Stimulated activated CD8-positive, alpha-beta memory T cell treated with anti-CD3 and anti-CD28 coated beads, Interleukin-15, amount 100 ng/mL, for 1 hour (primary cell): ENCODE results near the gene CCDC30.
"Not testable (repeated sequence)": the region's sequence is repeated elsewhere in the genome, so short reads cannot be mapped to it uniquely, and the experiment has no call there.

Experiments used
- DNase-seq: peaks from one replicate; pipeline ENCODE4 v3.0.0-alpha.2; 2020; ENCODE audit warnings: low read depth

CCDC30 gene

DNA sequence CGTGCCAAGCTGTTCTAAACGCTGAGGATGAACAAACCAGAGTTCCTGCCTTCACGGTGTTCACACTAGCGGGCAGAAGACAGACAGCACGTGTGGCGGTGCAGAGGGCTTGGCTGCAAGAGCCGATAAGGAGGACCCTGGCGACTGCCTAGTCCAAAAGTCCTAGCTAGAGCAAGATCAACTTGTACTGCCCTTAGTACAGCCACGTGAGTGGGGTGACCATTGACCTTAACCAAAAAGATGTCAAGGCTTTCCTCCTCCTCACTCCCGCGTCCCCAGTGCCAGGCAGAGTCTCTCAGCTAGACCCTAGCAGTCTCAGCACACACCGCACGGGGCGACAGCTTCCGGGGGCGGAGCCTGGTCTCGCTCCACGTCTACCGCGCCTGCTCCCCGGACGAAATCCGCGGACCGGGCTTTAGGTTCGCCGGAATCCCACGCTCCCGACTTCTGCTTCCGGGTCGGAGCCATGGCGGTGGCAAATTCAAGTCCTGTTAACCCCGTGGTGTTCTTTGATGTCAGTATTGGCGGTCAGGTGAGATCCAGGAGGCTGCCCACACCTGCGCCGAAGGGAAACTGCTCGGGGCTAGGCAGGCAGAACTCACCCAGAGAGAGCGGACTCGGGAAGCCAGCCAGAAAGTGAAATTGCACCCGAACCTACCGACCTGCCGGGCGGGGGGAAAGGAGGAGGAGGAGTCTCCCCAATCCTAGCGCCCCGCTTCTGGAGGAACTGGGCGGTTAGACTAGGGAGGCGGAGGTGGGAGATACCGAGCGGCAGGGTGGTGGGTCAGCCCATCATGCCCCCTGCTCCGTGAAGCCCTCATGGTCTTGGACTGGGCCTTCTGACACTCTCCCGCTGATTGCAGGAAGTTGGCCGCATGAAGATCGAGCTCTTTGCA, 195.1 kb downstream of the CCDC30 start, which contains the start of gene PPIH:
Gene PPIH (plus strand): TSS at position 443 of the 896 bp plus-strand sequence. CDS start 24 bp downstream, at position 467.
- peak; percentile 88 for DNase-seq

DNA sequence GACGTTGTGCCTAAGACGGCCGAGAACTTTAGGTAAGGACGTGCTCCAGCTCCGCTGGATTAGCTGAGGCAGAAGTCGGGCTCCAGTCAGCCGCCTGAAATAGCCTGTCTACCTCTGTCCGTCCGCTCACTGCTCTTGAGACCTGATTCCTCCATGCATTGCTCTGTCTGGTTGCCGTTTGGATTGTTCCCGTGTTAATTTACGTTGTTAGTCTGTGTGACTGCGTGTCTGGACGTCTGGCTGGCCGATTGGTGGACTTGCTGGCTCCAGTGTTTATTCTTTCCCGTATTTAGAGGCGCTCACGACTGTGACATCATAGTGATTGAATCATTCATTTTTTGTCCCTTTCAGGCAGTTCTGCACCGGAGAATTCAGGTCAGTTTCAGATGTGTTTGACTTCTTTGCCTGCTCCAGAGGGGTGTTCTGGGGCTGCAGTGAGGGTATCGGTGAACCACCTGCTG, 195.8 kb downstream of the CCDC30 start:
- DNase-seq, result no peak

DNA sequence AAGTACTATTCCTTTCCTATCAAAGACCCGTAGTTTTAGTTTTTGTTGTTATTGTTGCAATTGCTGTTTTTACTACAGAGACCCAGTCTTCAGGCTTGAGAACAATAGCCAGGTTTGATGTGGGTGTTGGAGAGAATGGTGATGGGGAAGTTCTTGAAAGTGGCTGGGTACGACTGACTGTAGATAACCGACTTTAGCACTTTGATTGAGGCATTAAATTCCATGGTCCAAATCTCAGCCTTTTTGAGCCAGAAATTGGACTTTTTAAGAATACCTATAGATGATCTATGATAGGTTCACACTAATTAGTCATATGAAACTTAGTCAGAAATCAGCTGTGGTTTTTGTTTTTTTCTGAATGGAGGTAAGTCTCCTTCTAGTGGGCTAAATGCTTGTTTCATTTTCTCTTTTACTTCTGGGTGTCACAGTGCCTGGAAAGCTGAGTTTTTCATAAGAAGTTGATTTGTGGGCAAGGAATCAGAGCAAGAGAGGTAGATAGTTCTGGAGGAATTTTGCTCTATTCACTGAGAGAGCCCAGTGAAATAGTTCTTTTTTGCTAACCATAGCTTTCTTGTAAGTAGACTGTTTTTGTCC, 197.9 kb downstream of the CCDC30 start:
- DNase-seq, result no peak

DNA sequence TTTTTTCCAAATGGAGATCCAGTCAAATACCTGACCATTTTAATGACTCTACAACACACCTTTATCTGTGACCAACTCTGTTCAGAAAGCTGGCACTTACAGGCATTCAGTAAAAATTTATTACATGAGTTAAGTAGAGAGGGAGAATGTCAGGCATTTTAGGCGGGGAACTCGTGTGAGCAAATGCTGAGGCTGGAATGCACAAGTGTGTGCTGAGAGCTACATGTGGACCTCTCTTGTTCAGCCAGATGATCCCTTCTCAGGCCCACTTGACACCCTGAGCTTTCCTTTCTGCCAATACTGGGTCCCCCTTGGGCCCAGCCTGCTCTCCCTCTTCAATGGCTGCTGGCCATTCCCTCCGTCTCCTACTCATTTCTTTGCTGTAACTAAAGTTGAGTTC, 206.8 kb downstream of the CCDC30 start:
- DNase-seq, result no peak

DNA sequence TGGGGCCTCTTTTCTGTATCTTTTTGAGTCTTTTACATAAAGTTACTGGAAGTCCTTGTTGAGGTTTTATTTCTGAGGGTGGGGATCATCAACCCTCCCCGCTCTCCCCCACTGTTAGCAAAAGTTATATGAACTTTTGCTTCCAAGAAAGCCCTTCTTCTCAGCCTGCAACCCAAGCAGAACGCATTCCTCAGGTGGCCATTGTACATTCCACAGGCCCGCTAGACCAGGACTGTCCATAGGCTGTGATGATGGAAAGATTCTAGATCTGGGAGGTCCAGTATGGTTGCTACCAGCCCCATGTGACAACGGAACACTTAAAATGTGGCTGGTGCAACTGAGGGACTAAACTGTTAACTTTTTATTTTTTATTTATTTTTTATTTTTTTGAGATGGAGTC, 207.3 kb downstream of the CCDC30 start:
- no peak for DNase-seq

DNA sequence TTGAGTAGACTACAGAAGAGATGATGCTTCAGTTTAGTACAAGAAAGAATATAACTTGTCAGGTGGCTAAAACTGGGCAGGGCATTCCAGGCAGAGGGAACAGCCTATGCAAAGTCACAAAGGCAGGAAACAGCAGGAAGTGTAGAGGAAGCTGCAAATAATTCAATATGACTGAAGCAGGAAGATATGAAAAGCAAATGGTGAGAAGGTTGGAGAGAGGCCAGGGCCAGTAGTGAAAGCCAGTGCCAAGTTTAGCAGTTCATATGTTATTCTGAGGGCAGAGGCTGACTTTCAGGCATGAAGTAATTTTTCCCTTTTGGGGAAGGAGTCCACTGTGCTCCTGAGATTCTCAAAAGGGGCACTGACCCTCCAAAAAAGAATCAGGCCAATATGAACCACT, 211.1 kb downstream of the CCDC30 start:
- no peak for DNase-seq

DNA sequence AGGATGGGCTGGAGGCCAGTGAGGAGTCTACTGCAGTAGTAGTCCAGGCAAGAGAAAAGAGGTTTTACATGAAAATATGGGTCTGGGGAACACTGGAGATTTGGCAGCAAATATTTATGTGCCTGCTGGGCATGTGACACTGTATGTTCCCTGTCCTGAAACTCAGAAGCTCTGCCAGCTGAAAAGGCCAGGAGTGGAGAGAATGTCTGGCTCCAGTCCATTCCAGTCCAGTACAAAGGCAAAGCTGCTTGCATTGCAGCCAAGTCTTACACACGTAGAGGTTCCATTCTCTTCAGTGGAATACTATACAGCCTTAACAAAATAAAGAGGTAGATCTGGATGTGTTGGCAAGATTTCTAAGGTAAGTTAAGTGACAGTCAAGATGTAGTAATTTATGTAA, 211.6 kb downstream of the CCDC30 start:
- no peak for DNase-seq

DNA sequence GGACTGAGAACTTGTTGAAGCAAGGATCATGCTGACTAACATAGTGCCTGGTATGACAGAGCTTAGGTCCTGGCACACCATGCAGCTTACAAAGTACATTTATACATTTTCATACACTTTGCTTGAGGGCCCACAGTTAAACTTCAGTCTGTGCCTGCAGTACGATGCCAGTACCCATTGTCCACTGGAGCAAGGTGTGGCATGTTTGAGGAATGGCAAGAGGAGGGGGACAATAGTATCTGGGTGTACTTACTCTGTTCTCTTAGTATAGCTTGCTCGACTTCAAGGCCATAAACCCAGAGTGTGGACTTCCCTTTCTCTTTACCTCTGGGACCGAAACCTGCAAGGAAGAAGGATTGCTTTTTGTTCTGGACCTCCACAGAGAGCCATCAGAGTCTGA, 212.4 kb downstream of the CCDC30 start:
- DNase-seq, result no peak

DNA sequence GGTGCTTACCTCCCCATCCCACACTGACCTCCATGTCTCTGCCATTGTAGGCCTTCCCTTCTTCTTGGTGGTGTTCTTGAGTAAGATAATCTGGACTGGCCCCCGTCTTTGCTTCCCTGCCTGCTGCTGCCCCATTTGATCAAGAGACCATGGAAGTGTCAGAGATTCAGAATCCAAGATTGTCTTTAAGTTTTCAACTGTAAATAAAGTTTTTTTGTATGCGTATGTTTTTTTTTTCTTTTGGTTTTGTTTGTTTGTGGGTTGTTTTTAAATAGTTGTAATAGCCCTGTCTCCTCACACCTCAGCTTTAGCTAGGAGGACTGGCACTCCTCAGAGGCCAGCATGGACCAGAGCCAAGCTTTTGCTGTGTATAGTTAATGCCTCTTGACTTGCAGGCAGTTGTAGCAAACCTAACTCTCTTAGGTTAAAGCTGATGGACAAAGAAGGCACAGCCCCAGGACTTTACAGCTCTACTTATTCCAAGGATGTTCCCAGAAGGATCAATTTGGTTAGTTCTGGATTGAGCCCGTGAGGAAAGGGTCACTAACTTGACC, 213.5 kb downstream of the CCDC30 start:
- DNase-seq, result no peak

DNA sequence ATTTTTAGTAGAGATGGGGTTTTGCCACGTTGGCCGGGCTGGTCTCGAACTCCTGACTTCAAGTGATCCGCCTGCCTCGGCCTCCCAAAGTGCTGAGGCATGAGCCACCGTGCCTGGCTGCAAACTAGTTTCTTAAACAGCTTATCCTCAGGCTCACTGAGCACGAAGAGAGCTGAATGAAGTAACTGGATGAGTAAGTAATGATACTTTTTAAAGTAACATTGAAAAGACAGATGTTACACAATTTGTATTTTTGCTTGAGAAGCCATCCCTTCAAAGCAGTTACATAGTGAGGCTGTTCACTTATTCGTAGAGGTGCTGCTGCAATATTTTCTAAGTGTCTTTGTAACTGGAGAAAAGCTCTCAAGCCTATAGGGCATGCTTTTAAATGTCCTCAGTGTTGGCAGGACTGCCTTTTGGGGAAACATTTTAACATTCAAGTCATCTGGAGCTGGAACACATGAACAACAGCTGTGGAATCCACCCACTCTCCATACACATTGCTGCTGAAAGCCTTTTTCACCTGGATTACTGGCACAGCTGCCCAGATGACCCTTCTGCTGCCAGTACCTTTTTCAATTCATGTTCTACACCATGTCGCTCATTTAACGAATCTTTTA, 216.4 kb downstream of the CCDC30 start:
- no peak for DNase-seq

DNA sequence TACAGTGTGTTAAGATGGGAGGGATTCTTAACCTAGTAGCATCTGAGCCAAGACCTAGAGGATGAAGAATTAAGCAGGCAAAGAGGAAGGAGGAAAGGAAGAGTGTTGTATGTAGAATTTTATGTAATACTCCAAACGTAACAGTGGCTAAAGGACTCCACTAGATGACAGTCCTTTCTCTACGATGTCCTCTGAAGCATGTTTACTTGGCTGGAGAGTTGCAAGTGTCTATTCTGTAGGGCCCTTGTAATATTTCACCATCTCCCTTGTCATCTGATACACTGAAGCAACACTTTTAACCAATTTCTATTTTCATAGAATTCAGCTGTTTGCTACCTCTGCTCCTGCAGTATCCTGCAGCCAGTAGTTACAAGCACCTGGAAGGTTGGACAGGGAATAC, 217.0 kb downstream of the CCDC30 start:
- DNase-seq, result no peak

DNA sequence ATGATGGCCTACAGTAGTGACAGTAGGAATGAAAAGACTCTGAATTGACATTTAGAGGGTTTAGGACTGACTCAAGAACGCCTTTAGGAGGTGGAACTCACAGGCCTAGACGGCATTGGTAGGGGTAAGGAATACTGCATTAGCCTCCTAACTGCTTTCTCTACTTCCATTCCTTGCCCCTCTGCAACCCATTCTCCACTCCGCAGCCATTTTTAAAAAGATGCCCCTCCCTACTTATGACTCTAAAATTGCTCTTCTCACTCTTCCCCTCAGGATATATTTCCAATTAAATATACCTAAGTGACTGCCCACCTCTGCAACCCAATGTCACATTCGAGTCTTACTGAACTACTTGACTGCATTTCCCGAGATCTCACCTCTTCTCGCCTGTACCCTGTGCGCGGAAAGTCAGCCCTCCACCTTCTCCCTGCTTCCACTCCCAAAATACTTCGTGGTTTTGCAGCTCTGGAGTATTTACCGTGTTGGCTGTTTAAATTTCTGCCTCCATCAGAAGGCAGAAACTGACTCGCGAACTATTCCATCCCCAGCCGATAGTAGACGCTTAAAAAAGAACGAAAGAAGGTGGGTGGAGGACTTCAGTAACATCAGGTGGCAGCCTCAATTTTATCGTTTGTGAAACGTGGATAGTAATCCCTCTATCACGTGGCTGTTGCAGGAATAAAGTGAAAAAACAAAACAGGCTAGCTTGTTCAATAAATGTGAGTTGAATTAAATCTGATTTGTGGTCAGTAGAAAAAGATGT, 218.0 kb downstream of the CCDC30 start:
- no peak for DNase-seq

DNA sequence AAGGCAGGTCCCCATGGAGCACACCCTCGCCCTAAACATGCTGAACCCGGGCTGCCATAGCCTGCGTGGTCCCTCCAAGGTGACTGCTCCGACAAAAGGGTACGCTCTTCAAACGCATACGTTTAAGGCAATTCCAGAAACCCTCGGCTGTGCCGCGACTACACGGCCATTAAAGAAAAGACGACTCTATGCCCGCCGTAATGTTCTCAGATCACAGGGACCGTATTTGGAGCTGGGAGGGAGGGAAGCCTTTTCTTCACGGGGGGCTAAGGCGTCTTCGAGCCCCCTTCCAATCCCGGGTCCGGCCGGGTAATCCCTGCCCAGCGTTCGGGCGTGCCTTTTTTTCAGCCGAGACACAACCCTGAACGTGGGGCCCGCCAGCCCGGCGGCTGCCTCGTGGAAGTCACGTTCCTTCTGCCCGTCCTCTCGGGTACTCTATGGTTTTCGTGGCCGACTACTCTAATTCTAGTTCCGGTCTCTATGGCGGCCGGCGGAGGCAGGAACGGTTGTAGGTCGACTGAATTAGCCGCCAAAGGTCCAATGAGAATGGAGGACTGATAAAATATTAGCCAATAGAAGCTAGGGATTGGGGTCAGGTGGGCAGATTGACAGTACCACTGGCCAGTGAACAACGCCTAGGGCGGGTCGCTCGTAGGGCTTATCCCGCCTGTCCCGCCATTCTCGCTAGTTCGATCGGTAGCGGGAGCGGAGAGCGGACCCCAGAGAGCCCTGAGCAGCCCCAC, 218.8 kb downstream of the CCDC30 start, which contains the start of gene YBX1:
Gene YBX1 (plus strand): TSS at position 678 of the 743 bp plus-strand sequence. CDS start 148 bp downstream, outside the sequence.
- DNase-seq, result peak; percentile 93

DNA sequence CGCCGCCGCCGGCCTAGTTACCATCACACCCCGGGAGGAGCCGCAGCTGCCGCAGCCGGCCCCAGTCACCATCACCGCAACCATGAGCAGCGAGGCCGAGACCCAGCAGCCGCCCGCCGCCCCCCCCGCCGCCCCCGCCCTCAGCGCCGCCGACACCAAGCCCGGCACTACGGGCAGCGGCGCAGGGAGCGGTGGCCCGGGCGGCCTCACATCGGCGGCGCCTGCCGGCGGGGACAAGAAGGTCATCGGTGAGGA, 219.3 kb downstream of the CCDC30 start:
- not testable (repeated sequence) for DNase-seq

DNA sequence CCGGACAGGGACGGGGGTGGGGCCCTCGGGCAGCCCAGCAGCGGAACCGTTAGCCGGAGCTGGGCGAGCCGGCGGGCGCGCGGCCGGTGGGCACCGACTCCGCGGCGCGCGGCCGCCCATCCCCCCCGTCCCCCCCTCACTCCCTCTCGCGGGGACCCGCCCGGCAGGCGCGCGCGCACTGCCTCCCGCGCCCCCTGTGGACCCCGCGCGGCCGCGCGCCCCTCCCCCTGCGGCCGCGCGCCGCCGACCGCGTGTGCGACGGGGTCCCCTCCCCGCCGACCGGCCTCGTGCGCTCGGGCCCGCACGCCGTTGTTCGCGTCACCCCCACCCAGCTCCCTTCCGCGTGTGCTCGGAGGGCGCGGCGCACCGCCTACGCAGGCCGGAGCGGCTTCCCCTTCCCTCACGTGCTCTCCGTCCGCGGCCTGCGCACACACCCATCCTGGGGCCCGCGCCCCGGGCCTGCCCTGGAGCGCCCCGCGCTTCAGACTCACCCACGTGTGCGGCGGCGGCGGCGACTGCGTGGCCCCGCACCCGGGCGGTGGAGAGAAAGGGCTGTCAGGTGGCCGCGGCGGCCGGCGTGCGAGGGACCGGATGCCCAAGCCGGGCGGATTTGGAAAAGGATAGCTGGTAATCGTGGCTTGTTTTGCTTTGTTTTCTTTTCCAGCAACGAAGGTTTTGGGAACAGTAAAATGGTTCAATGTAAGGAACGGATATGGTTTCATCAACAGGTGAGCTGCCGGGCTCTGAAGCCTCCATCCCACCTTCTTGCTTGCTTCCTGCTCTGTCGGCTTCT, 219.8 kb downstream of the CCDC30 start:
- DNase-seq, result peak; percentile 16

DNA sequence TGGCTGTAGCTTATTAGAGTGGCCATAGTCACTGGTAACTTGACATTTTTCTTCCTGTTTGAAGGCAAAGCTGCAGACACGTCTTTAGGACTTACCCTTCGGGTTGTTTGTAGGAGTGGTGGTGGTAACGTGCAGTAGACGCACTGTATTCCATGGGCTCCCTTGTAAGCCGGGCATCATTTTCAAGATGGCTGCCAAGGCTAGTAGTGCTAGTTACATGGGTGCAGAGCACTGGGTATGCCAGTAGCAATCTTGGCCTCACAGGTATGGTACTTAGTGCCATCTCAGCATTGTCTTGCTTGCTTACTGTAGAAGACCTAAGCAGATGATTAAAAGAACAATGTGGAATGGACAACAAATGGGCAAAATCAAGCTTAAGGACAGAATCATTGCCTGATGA, 221.1 kb downstream of the CCDC30 start:
- DNase-seq, result no peak

DNA sequence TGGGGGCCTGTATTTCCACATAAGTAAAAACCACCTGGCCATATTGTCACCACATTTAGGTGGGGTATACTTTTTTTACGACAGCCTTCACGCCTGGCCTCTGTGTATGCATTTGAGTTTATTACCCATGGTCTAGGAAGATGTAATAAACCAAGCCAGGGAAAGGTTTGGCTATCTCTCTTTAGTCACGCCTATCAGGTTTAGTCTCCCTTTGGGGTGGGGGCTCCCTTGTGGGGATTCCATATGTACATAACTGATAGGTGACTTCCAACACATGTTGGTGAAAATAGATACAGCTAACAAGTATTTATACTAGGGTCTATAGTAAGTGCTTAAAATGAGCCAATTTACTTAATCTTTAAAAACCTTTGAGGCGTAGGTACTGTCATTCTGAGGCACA, 223.3 kb downstream of the CCDC30 start:
- no peak for DNase-seq

DNA sequence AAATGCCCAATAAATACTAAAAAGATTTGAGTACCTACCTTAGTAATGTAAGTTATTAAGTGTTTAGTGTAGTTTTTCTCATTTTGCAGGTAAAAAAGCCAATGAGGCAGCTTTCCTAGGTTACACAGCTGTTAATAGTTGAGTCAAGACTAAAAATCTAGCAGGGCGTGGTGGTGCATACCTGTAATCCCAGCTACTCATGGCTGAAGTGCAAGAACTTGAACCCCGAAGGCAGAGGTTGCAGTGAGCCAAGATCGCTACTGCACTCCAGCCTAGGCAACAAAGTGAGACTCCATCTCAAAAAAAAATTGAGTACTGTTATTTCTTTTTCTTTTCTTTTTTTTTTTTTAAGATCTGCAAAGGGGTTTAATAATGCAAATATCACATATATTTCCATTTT, 226.8 kb downstream of the CCDC30 start:
- no peak for DNase-seq

DNA sequence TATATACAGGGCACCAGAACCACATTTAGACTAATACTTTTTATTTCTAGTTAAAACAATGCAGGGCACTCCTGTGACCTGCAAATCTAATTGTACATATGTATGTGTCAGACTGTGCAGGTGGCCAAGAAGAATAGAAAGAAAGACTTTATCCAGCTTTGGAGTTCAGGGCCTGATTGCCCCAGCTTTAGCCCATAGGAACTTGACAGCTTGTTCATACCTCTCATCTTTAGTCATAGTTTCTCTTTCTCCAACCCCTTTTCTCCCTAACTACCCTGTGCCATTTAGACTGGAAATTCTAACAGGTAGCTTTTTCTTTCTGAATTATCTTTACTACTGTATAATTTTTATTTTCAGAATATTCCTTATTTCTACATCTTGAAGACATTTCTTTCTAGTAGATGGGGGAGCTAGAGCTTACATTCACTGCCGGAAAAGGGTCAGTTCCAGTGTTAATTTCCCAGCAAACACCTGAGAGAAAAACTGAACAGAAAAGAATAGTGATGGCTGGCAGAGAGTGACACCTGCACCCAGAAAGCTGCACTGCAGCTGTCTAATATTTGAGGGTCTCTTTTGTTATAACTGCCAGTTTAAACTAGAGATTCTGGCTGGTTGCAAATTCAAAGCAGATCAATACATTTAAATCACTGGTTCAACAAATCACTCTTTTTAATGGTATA, 227.5 kb downstream of the CCDC30 start:
- DNase-seq, result no peak

DNA sequence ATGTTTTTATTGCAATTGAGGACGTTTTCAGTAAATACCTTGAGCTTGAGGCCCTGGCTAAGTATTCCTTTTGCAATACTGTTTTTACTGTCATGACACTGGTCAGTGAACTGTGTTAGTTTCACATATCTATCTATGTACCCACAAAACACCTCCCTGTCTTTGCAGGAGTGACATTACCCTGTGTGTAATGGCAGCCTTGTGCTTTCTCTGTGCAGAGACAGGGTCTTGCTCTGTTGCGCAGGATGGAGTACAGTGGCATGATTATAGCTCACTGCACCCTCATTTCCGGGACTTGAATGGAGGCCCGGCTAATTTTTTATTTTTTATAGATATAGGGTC, 228.0 kb downstream of the CCDC30 start:
- no peak for DNase-seq
